Kidney epithelial cell (primary cell): ENCODE results near the gene WARS2. TPM values are rescaled to one million over a fixed set of nuclear protein-coding genes. Genes with fewer than 3 reads are reported as not detected.

Experiments
- DNase-seq: peaks from one replicate; pipeline ENCODE4 v3.0.0-alpha.2; 2010; ENCODE audit warnings: low read depth
- H3K27me3 ChIP-seq: 2 replicates; pipeline ENCODE4 v1.6.0; 2011; ENCODE audit warnings: low read length; ENCODE audit not compliant: control insufficient read depth, insufficient read depth
- H3K36me3 ChIP-seq: 2 replicates; pipeline ENCODE4 v1.5.1; 2011; ENCODE audit warnings: low read length; ENCODE audit not compliant: control insufficient read depth, insufficient read depth
- H3K4me3 ChIP-seq: 2 replicates; pipeline ENCODE4 v1.5.1; 2011; ENCODE audit warnings: low read depth, mild to moderate bottlenecking, control low read depth, low read length
- total RNA-seq: library from RNA; depleted of rRNA; stranded (reverse); fragments of >200 nt; gene quantifications from 2 replicates; pipeline ENCODE4 v1.2.3, GENCODE V29; 2015
- TF ChIP-seq, protein P1 (sequence below): IDR thresholded peaks from 2 replicates; pipeline ENCODE4 v1.5.1; 2011; ENCODE audit warnings: mild to moderate bottlenecking, moderate library complexity, low read length, control low read depth, inconsistent platforms; ENCODE audit not compliant: insufficient read depth, poor library complexity, severe bottlenecking

WARS2 gene
- total RNA-seq, 1 donor from 2014 or later, result 18.7 TPM

DNA sequence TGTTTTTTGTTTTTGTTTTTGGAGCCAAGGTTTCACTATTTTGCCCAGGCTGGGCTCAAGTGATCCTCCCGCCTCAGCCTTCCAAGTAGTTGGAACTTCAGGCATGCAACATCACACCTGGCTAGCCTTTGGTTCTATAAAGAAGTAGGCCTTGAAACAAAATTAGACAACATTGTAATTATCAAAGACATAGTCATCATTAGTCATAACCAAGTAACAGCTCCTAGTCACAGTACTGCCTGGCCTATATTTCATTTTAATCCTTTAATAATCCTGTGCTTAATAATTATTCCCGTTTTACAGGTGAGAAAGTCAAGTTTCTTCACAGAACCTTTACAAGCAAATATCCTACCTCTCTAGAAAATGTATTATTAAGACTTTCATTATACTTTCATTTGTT lies 100.0 kb downstream of the WARS2 start:
- TF ChIP-seq, protein P1, sequence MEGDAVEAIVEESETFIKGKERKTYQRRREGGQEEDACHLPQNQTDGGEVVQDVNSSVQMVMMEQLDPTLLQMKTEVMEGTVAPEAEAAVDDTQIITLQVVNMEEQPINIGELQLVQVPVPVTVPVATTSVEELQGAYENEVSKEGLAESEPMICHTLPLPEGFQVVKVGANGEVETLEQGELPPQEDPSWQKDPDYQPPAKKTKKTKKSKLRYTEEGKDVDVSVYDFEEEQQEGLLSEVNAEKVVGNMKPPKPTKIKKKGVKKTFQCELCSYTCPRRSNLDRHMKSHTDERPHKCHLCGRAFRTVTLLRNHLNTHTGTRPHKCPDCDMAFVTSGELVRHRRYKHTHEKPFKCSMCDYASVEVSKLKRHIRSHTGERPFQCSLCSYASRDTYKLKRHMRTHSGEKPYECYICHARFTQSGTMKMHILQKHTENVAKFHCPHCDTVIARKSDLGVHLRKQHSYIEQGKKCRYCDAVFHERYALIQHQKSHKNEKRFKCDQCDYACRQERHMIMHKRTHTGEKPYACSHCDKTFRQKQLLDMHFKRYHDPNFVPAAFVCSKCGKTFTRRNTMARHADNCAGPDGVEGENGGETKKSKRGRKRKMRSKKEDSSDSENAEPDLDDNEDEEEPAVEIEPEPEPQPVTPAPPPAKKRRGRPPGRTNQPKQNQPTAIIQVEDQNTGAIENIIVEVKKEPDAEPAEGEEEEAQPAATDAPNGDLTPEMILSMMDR, result no peak
- Histone ChIP-seq H3K36me3 (no peaks in the 10 kb centered on the region), H3K27me3 (no peaks in the 10 kb centered on the region), H3K4me3 (no peak overlapping the region)
- DNase-seq, result no peak

DNA sequence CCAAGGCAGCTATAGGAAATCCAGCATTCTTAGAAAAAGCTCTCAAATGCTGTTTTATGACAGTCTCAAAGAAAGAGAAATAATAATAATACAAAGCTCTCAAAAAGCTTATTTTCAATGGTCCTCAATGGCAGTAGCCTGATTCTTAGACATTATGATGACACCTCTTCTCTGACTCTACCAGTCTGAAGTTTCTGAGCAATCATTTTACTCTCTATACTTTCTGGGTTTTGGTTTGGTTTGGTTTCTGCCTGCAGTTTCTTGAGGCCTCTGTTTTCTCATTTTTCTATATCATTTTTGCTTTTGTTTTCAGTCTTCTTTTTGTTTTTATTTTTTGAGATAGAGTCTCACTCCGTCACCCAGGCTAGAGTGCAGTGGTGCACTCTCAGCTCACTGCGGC lies 102.1 kb downstream of the WARS2 start:
- Histone ChIP-seq H3K27me3 (no peaks in the 10 kb centered on the region), H3K4me3 (no peak overlapping the region), H3K36me3 (no peaks in the 10 kb centered on the region)
- TF ChIP-seq, protein P1, result no peak
- DNase-seq, result no peak

DNA sequence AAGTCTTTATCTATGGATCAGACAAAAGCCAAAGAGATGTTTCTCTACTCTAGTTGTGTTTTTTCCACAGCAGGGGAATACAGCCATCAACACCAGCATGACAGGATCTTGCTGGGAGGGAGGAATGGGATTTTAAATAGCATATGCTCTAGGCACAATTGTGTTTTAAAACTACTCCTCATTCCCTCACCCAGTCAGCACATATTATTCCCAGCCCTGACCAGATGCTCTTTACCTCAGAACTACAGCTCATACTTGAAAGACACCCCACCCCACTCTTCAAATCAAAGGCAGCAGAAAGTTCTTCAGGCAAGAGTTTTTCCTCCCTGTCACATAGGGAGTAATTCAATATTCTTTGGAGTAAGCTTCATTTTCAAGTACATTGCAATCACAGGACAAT lies 106.1 kb downstream of the WARS2 start:
- Histone ChIP-seq H3K27me3 (no peaks in the 10 kb centered on the region), H3K4me3 (no peak overlapping the region), H3K36me3 (no peaks in the 10 kb centered on the region)
- no peak for DNase-seq
- TF ChIP-seq, protein P1, result no peak

DNA sequence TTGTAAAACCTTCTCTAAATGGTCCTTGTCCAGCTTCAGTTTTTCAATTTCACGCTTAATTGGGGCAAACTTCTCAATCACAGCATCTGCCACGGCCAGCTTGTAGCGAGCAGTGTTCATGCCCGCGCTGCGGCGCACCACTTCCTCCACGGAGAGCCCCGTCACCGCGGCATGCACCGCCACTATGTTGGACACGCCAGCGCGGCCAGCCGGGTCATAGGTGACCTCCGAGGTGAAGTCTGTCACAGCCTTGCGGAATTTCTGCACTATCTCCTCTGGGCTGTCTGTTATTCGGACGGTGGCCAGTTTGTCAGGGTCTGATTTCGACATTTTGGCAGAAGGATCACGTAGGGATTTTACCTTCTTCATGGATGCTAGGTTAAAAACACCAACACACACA lies 107.5 kb downstream of the WARS2 start:
- H3K36me3 ChIP-seq, result no peaks in the 10 kb centered on the region
- TF ChIP-seq, protein P1, result no peak
- H3K4me3 ChIP-seq, result no peak overlapping the region
- no peak for DNase-seq
- no peaks in the 10 kb centered on the region for H3K27me3 ChIP-seq

DNA sequence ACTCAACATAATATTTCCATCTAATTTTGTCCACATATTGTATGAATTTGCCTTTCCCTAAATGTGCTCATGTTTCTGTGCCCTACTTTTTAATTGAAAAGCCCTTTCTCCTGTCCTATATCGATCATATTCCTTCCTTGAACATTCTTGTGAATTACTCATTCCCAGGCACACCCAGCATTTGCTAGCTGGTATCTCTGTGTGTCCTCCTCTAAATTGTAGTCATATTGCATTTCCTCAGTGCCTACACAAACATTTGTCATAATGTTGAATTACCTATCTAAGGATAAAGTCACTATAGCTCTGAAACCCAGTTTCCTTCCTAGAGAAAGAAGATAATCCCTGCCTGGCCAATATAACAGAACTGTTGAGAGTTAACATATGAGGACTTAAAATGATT lies 112.7 kb downstream of the WARS2 start:
- no peaks in the 10 kb centered on the region for H3K36me3 ChIP-seq
- TF ChIP-seq, protein P1, result no peak
- no peak overlapping the region for H3K4me3 ChIP-seq
- no peak for DNase-seq
- H3K27me3 ChIP-seq, result no peaks in the 10 kb centered on the region

DNA sequence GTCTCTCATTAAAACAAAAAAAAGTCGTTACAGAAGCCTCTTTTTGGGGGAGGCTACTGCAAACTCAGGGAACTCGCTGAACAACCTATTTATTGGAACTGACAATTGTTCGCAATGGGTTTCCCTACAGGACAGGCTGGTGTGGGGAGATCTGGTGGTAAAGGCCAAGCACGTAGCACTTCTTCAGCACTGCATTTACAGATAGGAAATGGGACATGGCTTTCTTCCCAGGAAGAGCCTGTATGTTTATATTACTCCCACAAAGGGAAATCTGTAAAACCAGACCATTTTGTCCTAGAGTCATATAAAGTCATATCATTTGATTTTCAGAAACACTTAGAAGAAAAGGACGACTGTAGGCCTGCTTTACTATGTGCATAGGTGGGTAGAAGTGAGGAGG lies 113.5 kb downstream of the WARS2 start:
- Histone ChIP-seq H3K36me3 (no peaks in the 10 kb centered on the region), H3K4me3 (no peak overlapping the region), H3K27me3 (no peaks in the 10 kb centered on the region)
- DNase-seq, result no peak
- TF ChIP-seq, protein P1, result no peak
